ENCODE results near the gene FGF14. TPM values are rescaled to one million over a fixed set of nuclear protein-coding genes. Genes with fewer than 3 reads are reported as not detected.

FGF14 gene
- total RNA-seq: 0.13 TPM in 1 of 2 replicates, not detected in the other

GRCh38 chr13:102401766-102402165 lies at the start of gene FGF14:
Gene FGF14 (minus strand): TSS chr13:102402048.
- Histone ChIP-seq H3K4me3 (ENCODE audit: low read depth, low read length) (no peak within 1 kb of the TSS), H3K36me3 (ENCODE audit: control insufficient read depth, insufficient read depth, low read length) (no peaks in the 10 kb centered on the region), H3K27me3 (ENCODE audit: control insufficient read depth, insufficient read depth, low read length) (peaks cover 15% of the 10 kb centered on the region)
- no peak for FAIRE-seq
- no peak for DNase-seq (ENCODE audit: low read depth)
- no peak for TF ChIP-seq CTCF (IDR thresholded peaks at IDR 0.05; ENCODE audit: insufficient read depth, low read length, severe bottlenecking)

GRCh38 chr13:102443249-102443648 lies 41.4 kb upstream of the FGF14 start:
- DNase-seq (ENCODE audit: low read depth) (peak; percentile 8), FAIRE-seq (no peak)
- Histone ChIP-seq H3K4me3 (ENCODE audit: low read depth, low read length) (no peak overlapping the region), H3K27me3 (ENCODE audit: control insufficient read depth, insufficient read depth, low read length) (no peaks in the 10 kb centered on the region), H3K36me3 (ENCODE audit: control insufficient read depth, insufficient read depth, low read length) (no peaks in the 10 kb centered on the region)
- no peak for TF ChIP-seq CTCF (IDR thresholded peaks at IDR 0.05; ENCODE audit: insufficient read depth, low read length, severe bottlenecking)

- DNase-seq (ENCODE audit: low read depth) (no peak), FAIRE-seq (no peak)
- H3K4me3 ChIP-seq (ENCODE audit: low read depth, low read length): no peak overlapping the region
- H3K36me3 ChIP-seq (ENCODE audit: control insufficient read depth, insufficient read depth, low read length): no peaks in the 10 kb centered on the region
- no peaks in the 10 kb centered on the region for H3K27me3 ChIP-seq (ENCODE audit: control insufficient read depth, insufficient read depth, low read length)
- no peak for TF ChIP-seq CTCF (IDR thresholded peaks at IDR 0.05; ENCODE audit: insufficient read depth, low read length, severe bottlenecking)
These were observed 39.2 kb upstream of the FGF14 start for GRCh38 chr13:102441085-102441484.

- no peaks in the 10 kb centered on the region for H3K36me3 ChIP-seq (ENCODE audit: control insufficient read depth, insufficient read depth, low read length)
- no peaks in the 10 kb centered on the region for H3K27me3 ChIP-seq (ENCODE audit: control insufficient read depth, insufficient read depth, low read length)
- H3K4me3 ChIP-seq (ENCODE audit: low read depth, low read length): no peak overlapping the region
- no peak for TF ChIP-seq CTCF (IDR thresholded peaks at IDR 0.05; ENCODE audit: insufficient read depth, low read length, severe bottlenecking)
- peak; percentile 67 for DNase-seq (ENCODE audit: low read depth)
- FAIRE-seq: no peak
These were observed 38.5 kb upstream of the FGF14 start for GRCh38 chr13:102440259-102440936.

- DNase-seq (ENCODE audit: low read depth) (no peak), FAIRE-seq (no peak)
- Histone ChIP-seq H3K27me3 (ENCODE audit: control insufficient read depth, insufficient read depth, low read length) (no peaks in the 10 kb centered on the region), H3K36me3 (ENCODE audit: control insufficient read depth, insufficient read depth, low read length) (no peaks in the 10 kb centered on the region), H3K4me3 (ENCODE audit: low read depth, low read length) (no peak overlapping the region)
- no peak for TF ChIP-seq CTCF (IDR thresholded peaks at IDR 0.05; ENCODE audit: insufficient read depth, low read length, severe bottlenecking)
These were observed 20.8 kb upstream of the FGF14 start for GRCh38 chr13:102422690-102423089.

Measured in bronchial epithelial cell (primary cell).